GM21360 (cell line): ENCODE data around the gene KIRREL3.

ENCODE experiments used
- ATAC-seq: cut with Tn5 transposase; IDR thresholded peaks from one replicate; pipeline ENCODE4 v1.9.1; 2021; ENCODE audit warnings: mild to moderate bottlenecking, moderate library complexity; ENCODE audit not compliant: unreplicated experiment

KIRREL3 gene

GRCh38 chr11:126997641-126998040, 2.9 kb downstream of the KIRREL3 start:
- ATAC-seq: no peak

GRCh38 chr11:126997196-126997595, 3.4 kb downstream of the KIRREL3 start:
- ATAC-seq: no peak

GRCh38 chr11:126996036-126996804, 4.3 kb downstream of the KIRREL3 start:
- ATAC-seq: no peak

GRCh38 chr11:126993599-126993998, 7.0 kb downstream of the KIRREL3 start:
- ATAC-seq: no peak

GRCh38 chr11:126992804-126993111, 7.8 kb downstream of the KIRREL3 start:
- no peak for ATAC-seq

- no peak for ATAC-seq
Measured at GRCh38 chr11:126992065-126992803, 8.3 kb downstream of the KIRREL3 start.

- no peak for ATAC-seq
Measured at GRCh38 chr11:126991596-126991995, 9.0 kb downstream of the KIRREL3 start.

- no peak for ATAC-seq
Measured at GRCh38 chr11:126990716-126991480, 9.7 kb downstream of the KIRREL3 start.

GRCh38 chr11:126989942-126990715, 10.4 kb downstream of the KIRREL3 start:
- ATAC-seq: peak; percentile 70

- ATAC-seq: no peak
Measured at GRCh38 chr11:126988655-126989054, 11.9 kb downstream of the KIRREL3 start.

GRCh38 chr11:126981635-126982034, 18.9 kb downstream of the KIRREL3 start:
- ATAC-seq: no peak

- ATAC-seq: no peak
Measured at GRCh38 chr11:126978911-126979310, 21.7 kb downstream of the KIRREL3 start.

- ATAC-seq: no peak
Measured at GRCh38 chr11:126978165-126978564, 22.4 kb downstream of the KIRREL3 start.

- ATAC-seq: no peak
Measured at GRCh38 chr11:126973051-126973450, 27.5 kb downstream of the KIRREL3 start.

GRCh38 chr11:126971305-126971704, 29.3 kb downstream of the KIRREL3 start:
- ATAC-seq: no peak

- ATAC-seq: peak; percentile 73
Measured at GRCh38 chr11:126969865-126970479, 30.6 kb downstream of the KIRREL3 start.

- no peak for ATAC-seq
Measured at GRCh38 chr11:126968915-126969314, 31.7 kb downstream of the KIRREL3 start.

GRCh38 chr11:126965331-126965730, 35.2 kb downstream of the KIRREL3 start:
- no peak for ATAC-seq

- no peak for ATAC-seq
Measured at GRCh38 chr11:126963603-126964363, 36.8 kb downstream of the KIRREL3 start.

GRCh38 chr11:126963115-126963514, 37.5 kb downstream of the KIRREL3 start:
- no peak for ATAC-seq
